PC-9 (cell line): Measurements from ENCODE around the gene RANGAP1.

ENCODE experiments used
- CTCF ChIP-seq: fragments of 200-600 bp; sonication (generic); conservative IDR thresholded peaks from 2 replicates; pipeline ENCODE4 v1.6.1; 2017; ENCODE audit warnings: mixed run types, antibody characterized with exemption, mild to moderate bottlenecking, moderate library complexity
- EZH2 ChIP-seq: fragments of 200-600 bp; sonication (generic); IDR thresholded peaks from 2 replicates; pipeline ENCODE4 v1.8.0; 2017; ENCODE audit warnings: antibody characterized with exemption, low read depth

DNA sequence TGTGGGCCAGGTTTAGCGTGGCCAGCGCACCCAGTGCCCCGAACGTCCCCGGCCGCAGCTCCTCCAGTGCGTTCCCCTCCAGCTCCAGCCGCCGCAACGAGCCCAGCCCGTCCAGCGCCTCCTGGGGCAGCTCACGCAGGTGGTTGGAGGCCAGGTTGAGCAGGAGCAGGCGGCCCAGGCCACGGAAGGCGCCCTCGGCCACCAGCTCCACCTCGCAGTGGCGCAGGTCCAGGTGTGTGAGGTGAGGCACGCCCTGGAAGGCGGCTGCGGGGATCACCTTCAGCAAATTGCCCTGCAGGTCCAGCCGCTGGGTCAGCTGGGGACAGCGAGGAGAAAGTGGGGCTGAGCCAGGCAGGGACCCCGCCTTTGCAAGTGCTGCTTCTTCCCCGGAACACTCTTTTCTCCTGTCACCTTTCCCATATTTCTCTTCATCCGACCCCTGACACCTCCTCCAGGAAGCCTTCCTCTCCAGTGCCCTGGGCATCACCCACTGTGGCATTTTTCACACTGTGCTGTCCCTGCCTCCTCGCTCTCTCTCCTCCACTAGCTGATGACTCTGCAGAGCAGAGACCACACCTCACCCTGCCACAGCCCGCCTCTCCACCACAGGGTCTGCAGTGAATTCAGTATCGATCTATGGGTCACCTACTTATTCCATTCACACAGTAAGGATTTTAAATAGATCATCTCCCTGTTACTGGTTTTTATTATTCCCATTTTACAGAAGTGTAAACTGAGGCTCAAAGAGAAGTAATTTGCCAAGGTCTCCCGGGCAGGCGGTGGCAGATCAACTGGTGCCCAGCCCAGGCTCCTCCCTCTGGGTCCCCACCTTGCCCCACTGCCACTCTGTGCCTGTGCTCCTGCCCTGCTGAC lies 47.2 kb downstream of the RANGAP1 start:
- TF ChIP-seq CTCF, result no peak
- no peak for TF ChIP-seq EZH2
